GM11168 (cell line): ENCODE results near the gene OLFM1.

Experiments used
- in situ Hi-C: fragments of 300-500 bp; cut with MboI; formaldehyde crosslinking; loops from one replicate; pipeline ENCODE4 v1.12.0; 2022; ENCODE audit warnings: low sequenced_read_pairs; ENCODE audit not compliant: unreplicated experiment

The OLFM1 gene

DNA sequence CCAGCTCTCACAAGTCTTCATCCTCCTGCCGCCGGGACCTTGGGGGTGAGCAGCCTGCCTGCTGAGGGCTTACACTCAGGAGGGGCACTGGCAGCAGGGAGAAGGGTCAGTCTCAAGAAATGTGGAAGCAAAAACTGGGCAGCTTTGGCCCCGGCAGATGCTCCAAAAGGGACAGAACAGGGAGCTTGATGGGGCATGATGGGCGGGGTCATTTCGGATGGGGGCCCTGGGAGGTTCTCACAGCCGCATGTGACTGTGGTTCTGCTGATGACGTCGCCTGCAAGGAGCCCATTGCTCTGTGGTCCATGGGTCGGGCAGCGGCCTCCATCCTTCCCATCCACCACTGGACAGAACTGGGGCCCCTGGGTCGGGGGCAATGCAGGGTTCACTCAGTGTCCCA is 76.6 kb downstream of the OLFM1 start:
- in situ Hi-C loops = no loop called here

DNA sequence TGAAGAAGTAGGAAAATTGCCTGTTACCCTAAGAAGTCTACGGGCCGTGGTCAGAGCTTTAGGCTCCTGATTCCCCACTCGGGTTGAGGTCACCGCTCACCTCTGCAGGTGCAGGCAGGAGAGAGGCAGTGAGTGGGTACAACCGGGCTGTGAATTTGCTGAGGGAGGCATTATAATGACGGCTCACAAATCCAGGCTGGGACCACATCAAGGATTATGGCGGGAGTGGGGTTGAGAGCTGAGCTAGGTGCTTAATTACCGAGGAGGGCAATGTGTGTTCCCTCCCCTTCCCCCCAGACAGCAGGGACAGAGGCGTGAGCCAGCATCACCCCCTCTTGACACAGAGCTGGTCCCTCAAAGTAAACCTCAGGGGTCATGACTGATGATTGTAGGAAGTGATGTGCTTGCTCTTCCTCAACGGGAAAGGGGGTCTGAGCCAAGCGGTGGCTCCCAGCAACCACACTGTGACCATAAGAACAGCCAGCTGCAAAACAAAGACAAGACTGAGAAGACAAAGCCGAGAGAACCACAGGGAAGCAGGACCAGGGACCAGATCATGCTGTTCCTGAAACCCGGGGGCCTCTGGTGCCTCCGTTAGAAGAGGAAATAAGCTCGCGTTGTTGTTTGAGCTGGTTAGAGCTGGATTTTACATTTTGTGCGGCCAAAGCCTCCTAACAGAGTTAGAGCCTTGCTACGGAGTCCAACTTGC is 77.7 kb downstream of the OLFM1 start:
- in situ Hi-C loops = no loop called here

DNA sequence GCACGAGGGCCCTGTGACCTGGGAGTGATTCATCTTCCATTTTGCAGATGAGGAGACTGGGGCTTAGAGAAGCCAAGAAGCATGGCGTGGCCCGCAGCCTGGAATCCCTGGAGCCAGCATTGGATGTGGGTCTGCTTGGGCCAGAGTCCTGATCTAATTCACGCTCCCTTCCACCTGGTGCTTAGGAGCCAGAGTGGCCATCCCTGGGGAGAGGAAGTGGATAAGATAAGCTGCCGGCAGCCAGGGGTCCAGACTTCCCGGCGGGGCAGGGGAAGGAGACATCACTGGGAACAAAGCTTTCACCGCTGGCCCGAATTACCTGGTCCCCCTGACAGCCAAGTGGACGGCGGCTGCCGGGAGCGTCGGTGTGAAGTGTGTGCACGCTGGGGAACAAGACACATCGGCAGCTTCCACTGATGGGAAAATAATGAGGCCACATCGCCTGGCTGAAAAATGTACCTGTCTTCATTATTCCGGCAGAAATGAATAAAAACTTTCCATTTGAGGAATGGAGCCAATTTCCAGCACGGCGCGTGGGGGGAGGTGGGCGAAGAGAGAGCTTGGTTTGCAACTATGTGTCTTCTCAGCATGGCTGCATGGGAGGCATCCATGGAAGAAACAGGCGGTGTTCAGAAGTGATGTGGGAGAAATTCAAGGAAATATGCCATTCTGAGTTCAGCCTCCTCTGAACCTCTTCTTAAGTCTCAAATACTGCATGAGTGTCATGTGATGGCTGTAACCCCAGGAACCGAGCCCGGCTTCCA is 78.5 kb downstream of the OLFM1 start:
- in situ Hi-C loops = no loop called here

DNA sequence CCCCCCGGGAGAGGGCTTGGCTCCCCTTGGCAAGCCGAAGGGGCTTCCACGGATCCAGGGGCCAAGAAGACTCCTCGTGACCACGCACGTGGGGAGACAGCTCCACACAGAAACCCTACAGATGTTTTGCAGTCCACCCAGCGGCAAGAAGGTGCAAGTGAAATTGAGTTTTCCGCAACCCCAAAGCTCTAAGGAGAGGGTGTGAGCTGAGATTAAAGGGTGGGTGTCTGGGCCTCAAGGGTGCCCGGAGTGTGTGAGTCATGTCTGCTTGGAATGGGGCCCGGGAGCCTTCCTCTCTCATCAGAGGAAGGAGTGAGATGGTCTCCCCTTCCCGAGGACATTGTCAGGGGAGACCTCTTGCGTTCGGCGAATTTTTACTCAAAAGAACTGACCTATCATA is 79.1 kb downstream of the OLFM1 start:
- in situ Hi-C loops = no loop called here

DNA sequence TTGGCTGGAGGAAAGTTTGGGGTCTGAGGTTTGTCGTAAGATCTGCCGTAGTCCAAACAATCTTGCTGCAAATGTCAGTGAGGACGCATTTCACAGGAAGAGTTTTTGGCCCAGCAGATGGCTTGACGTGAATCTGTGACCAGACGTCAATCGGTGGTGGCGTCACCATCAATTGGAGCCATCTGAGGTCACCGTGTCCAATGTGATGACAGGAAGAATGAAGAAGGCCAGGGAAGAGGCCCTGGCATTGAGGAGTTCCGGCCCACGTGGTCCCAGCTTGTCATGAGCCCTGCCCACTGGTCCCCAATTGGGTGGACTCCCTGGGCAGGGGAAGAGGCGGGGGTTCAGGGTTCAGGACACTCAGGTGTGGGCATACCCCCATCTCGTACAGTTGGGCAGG is 79.9 kb downstream of the OLFM1 start:
- in situ Hi-C loops = no loop called here

DNA sequence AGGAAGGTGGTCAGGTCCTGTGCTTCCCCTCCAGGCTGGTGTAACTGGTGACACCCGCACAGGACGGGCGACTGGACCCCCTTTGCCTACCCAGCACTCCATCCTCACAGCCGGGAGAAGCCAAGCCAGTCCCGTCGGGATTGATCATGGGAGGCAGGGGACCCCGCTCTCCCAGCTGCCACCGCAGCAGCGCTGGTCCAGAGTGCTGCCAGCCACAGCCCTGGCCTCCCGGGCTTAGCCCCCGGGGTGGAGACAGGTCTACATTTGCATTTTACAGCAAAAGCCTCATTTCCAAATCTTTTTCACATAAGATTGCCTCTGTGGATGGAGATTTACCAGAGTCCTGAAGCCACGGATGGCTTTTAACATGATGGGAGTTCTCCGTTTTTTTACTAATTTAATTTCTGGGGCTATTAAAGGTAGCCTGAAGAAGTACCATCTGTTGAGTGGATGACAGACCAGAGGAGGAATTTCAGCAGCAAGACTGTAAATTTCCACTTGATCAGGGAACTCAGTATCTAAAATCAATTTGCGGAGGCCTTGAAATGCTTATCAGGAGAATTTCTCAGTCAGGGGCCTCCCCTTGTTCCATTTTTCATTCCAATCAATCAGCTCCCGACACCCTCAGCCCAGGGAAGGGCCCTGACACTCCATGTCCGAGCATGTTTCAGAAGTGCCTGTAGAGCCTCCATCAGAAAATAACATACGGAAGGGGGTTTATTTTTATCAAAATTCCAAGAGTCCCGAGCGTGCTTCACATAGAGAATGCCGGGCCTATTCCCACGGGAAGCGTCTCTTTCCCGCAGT is 80.6 kb downstream of the OLFM1 start:
- in situ Hi-C loops = no loop called here

DNA sequence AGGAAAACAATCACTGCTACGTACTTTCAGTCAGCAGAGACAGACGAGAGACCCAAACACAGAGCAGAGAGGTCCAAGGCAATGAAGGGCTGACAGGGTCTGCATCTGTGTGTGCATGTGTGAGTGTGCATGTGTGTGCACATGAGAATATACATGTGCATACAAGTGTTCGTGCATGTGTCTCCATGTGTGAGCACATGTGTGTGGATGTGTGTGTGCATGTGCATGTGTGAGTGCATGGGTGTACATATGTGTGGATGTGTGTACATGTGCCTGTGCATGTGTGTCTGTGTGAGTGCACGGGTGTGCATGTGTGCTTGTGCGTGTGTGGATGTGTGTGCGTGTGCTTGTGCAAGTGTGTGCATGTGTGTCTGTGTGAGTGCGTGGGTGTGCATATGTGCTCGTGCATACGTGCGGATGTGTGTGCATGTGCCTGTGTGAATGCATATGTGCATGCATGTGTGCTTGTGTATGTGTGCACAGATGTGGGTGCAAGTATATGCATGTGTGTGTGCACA is 82.3 kb downstream of the OLFM1 start:
- in situ Hi-C loops = no loop called here

DNA sequence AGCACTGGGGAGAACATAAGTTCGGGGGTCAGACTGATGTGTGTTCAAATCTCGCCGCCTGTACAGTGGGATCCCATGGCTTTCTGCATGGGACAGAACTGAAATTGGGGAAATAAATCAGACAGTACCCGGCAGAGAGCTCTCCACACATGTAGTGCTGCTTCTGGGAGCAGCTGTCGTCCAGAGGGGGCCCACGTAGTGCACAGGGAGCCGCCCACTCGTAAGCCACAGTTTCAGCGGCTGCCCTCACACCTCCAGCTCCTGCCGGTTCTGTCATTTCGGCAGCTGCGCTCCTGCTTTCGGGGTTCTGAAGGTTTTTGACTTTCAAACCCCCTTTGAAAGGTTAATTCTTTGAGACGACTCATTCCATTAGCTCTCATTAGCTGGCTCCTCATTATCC is 83.1 kb downstream of the OLFM1 start:
- in situ Hi-C loops = no loop called here
